ENCODE measurements around the gene TTC3. TPM values are rescaled to one million over a fixed set of nuclear protein-coding genes. Genes with fewer than 3 reads are reported as not detected.

Gene TTC3
- total RNA-seq, 1 experiment from 2014 or later = 29.0 TPM

DNA sequence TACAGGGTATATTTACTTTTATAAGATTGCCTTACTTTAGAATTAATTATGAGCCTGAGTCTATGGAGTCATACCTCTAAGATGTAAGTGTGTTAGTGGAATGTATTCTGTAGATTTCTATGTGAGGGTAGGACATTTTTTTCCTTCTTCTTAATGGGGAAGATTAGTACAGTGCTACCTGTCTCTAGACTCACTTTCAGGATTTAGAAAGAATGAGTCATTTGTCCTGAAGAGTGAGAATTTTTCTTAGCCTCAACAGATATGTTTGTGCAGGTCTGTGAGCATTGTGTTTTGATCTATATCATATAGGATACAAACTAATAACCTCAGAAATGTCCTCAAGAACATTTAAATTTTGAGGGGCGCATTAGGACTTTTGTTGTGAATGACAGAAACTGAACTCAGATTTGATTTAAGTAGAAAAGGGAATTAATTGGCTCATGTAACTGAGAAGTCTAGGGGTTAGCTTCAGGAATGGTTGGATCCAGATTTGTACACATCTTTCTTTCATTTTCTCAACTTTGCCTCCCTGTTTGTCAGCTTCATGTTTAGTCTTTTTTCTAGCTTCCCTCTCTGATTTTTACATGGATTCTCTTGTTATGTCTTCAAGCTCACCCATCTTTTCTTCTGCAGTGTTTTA is 45.3 kb downstream of the TTC3 start (continued):
- TF ChIP-seq RORB (CRISPR knock-in tag; IDR thresholded peaks at IDR 0.05) = no peak
- no peak for TF ChIP-seq CREB1 (CRISPR knock-in tag; IDR thresholded peaks at IDR 0.05)
- no peak for TF ChIP-seq RELA (CRISPR knock-in tag; IDR thresholded peaks at IDR 0.05; ENCODE audit: borderline replicate concordance)
- TF ChIP-seq, protein P1, sequence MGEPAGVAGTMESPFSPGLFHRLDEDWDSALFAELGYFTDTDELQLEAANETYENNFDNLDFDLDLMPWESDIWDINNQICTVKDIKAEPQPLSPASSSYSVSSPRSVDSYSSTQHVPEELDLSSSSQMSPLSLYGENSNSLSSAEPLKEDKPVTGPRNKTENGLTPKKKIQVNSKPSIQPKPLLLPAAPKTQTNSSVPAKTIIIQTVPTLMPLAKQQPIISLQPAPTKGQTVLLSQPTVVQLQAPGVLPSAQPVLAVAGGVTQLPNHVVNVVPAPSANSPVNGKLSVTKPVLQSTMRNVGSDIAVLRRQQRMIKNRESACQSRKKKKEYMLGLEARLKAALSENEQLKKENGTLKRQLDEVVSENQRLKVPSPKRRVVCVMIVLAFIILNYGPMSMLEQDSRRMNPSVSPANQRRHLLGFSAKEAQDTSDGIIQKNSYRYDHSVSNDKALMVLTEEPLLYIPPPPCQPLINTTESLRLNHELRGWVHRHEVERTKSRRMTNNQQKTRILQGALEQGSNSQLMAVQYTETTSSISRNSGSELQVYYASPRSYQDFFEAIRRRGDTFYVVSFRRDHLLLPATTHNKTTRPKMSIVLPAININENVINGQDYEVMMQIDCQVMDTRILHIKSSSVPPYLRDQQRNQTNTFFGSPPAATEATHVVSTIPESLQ (CRISPR knock-in tag; IDR thresholded peaks at IDR 0.05) = no peak
- TF ChIP-seq, protein P2, sequence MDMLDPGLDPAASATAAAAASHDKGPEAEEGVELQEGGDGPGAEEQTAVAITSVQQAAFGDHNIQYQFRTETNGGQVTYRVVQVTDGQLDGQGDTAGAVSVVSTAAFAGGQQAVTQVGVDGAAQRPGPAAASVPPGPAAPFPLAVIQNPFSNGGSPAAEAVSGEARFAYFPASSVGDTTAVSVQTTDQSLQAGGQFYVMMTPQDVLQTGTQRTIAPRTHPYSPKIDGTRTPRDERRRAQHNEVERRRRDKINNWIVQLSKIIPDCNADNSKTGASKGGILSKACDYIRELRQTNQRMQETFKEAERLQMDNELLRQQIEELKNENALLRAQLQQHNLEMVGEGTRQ (CRISPR knock-in tag; IDR thresholded peaks at IDR 0.05) = no peak

GRCh38 chr21:37119421-37120218 is 46.6 kb downstream of the TTC3 start:
- H3K27me3 Mint-ChIP-seq (ENCODE audit: low read depth) = no peaks in the 10 kb centered on the region
- no peak overlapping the region for H3K4me3 Mint-ChIP-seq
- no peaks in the 10 kb centered on the region for H3K36me3 Mint-ChIP-seq
- no peaks in the 10 kb centered on the region for H3K9me3 Mint-ChIP-seq
- ChIA-PET CTCF (interaction anchor here (0.6 to 1.8 kb wide), 10 partner anchors 8 to 153 kb away, joined by 3 to 19 read pairs (median 3); partner anchors contain the start of genes HLCS and RIPPLY3), POLR2A (no interaction called here)
- peaks cover 6% of the 10 kb centered on the region for H3K4me1 Mint-ChIP-seq
- peak; percentile 100 for ATAC-seq
- no peak for TF ChIP-seq NFATC4 (CRISPR knock-in tag; IDR thresholded peaks at IDR 0.05)
- TF ChIP-seq ERG (CRISPR knock-in tag; IDR thresholded peaks at IDR 0.05) = no peak
- no peak for TF ChIP-seq ZNF532 (CRISPR knock-in tag; IDR thresholded peaks at IDR 0.05; ENCODE audit: borderline replicate concordance)
- no peak for TF ChIP-seq MAX (CRISPR knock-in tag; IDR thresholded peaks at IDR 0.05)
- TF ChIP-seq CBFB (CRISPR knock-in tag; IDR thresholded peaks at IDR 0.05; ENCODE audit: low read depth) = no peak
- TF ChIP-seq TP53 (CRISPR knock-in tag; IDR thresholded peaks at IDR 0.05) = no peak
- peak overlapping the region; percentile 32; the same call in 1 of the 2 replicates for H3K27ac Mint-ChIP-seq
- peak; percentile 37 for DNase-seq (ENCODE audit: low spot score)

DNA sequence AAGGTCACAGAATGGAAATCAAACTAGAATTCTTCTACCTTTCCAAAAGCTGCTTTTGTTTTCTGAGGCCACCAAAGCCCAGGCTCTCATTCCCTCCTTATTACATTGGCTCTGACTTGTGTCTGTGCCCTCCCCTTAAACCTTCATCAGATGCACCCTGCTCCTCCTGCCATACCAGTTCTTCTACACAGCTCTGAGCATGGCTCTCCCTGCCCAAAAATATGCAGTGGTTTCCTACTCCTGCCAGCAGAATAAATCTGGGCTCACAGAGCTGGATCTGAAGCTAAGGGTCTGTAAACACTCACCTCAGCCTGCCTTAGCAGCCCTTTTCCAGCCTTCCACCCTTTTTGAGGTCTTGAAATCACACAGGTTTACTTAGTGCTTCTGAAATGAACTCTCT is 55.0 kb downstream of the TTC3 start:
- Mint-ChIP-seq H3K4me1 (no peaks in the 10 kb centered on the region; the same call in 1 of the 2 replicates), H3K36me3 (no peaks in the 10 kb centered on the region)

More for the DNA sequence above, 55.0 kb downstream of the TTC3 start:
- DNase-seq (ENCODE audit: low spot score) = no peak
- no peaks in the 10 kb centered on the region for H3K9me3 Mint-ChIP-seq
- ATAC-seq = no peak
- ChIA-PET CTCF (interaction anchor here (0.7 to 1.2 kb wide), 2 partner anchors 9 to 138 kb away, joined by 3 to 4 read pairs; no protein-coding TSS in a partner anchor), POLR2A (no interaction called here)
- H3K27ac Mint-ChIP-seq = no peak overlapping the region
- no peak for TF ChIP-seq ZNF396 (CRISPR knock-in tag; IDR thresholded peaks at IDR 0.05; ENCODE audit: borderline replicate concordance)
- TF ChIP-seq JAZF1 (CRISPR knock-in tag; IDR thresholded peaks at IDR 0.05) = no peak
- TF ChIP-seq GTF2I (CRISPR knock-in tag; conservative IDR thresholded peaks at IDR 0.05) = no peak
- TF ChIP-seq HMGA2 (CRISPR knock-in tag; IDR thresholded peaks at IDR 0.05) = no peak
- TF ChIP-seq TCF7 (CRISPR knock-in tag; IDR thresholded peaks at IDR 0.05; ENCODE audit: low read depth) = no peak
- TF ChIP-seq SP1 (CRISPR knock-in tag; conservative IDR thresholded peaks at IDR 0.05) = no peak
- TF ChIP-seq, protein P3, sequence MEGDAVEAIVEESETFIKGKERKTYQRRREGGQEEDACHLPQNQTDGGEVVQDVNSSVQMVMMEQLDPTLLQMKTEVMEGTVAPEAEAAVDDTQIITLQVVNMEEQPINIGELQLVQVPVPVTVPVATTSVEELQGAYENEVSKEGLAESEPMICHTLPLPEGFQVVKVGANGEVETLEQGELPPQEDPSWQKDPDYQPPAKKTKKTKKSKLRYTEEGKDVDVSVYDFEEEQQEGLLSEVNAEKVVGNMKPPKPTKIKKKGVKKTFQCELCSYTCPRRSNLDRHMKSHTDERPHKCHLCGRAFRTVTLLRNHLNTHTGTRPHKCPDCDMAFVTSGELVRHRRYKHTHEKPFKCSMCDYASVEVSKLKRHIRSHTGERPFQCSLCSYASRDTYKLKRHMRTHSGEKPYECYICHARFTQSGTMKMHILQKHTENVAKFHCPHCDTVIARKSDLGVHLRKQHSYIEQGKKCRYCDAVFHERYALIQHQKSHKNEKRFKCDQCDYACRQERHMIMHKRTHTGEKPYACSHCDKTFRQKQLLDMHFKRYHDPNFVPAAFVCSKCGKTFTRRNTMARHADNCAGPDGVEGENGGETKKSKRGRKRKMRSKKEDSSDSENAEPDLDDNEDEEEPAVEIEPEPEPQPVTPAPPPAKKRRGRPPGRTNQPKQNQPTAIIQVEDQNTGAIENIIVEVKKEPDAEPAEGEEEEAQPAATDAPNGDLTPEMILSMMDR (IDR thresholded peaks at IDR 0.05) = no peak
- no peak overlapping the region for H3K4me3 Mint-ChIP-seq
- no peaks in the 10 kb centered on the region for H3K27me3 Mint-ChIP-seq (ENCODE audit: low read depth)

Measured in WTC11 (cell line).